ENCODE measurements around the gene ACKR3. TPM values are rescaled to one million over a fixed set of nuclear protein-coding genes. Genes with fewer than 3 reads are reported as not detected.

ACKR3 gene
- total RNA-seq, 1 donor from 2014 or later = 56.6 TPM

GRCh38 chr2:236527159-236527630 is 42.4 kb upstream of the ACKR3 start:
- Mint-ChIP-seq H3K27me3 (ENCODE audit: low read depth) (no peaks in the 10 kb centered on the region), H3K27ac (ENCODE audit: unreplicated experiment) (no peak overlapping the region), H3K36me3 (ENCODE audit: low read depth) (peaks cover 1% of the 10 kb centered on the region), H3K9me3 (ENCODE audit: low read depth) (no peaks in the 10 kb centered on the region), H3K4me1 (ENCODE audit: low read depth) (peaks cover 12% of the 10 kb centered on the region), H3K4me3 (ENCODE audit: unreplicated experiment) (no peak overlapping the region)
- DNase-seq (ENCODE audit: low spot score) = no peak
- no peak for TF ChIP-seq CTCF (IDR thresholded peaks at IDR 0.05)

- peaks cover 1% of the 10 kb centered on the region for H3K36me3 Mint-ChIP-seq (ENCODE audit: low read depth)
- H3K4me1 Mint-ChIP-seq (ENCODE audit: low read depth) = peaks cover 12% of the 10 kb centered on the region
- DNase-seq (ENCODE audit: low spot score) = no peak
- no peak overlapping the region for H3K4me3 Mint-ChIP-seq (ENCODE audit: unreplicated experiment)
- H3K27ac Mint-ChIP-seq (ENCODE audit: unreplicated experiment) = no peak overlapping the region
- H3K27me3 Mint-ChIP-seq (ENCODE audit: low read depth) = no peaks in the 10 kb centered on the region
- H3K9me3 Mint-ChIP-seq (ENCODE audit: low read depth) = no peaks in the 10 kb centered on the region
- TF ChIP-seq CTCF (IDR thresholded peaks at IDR 0.05) = no peak
Observed at GRCh38 chr2:236529606-236530005, 40.0 kb upstream of the ACKR3 start.

GRCh38 chr2:236530512-236530911 is 39.1 kb upstream of the ACKR3 start:
- Mint-ChIP-seq H3K9me3 (ENCODE audit: low read depth) (no peaks in the 10 kb centered on the region), H3K36me3 (ENCODE audit: low read depth) (peaks cover 1% of the 10 kb centered on the region), H3K4me3 (ENCODE audit: unreplicated experiment) (no peak overlapping the region), H3K27me3 (ENCODE audit: low read depth) (no peaks in the 10 kb centered on the region), H3K4me1 (ENCODE audit: low read depth) (peaks cover 22% of the 10 kb centered on the region), H3K27ac (ENCODE audit: unreplicated experiment) (no peak overlapping the region)
- no peak for DNase-seq (ENCODE audit: low spot score)
- no peak for TF ChIP-seq CTCF (IDR thresholded peaks at IDR 0.05)

- peaks cover 1% of the 10 kb centered on the region for H3K36me3 Mint-ChIP-seq (ENCODE audit: low read depth)
Observed at GRCh38 chr2:236531195-236531594, 38.4 kb upstream of the ACKR3 start.

GRCh38 chr2:236531996-236532395 is 37.6 kb upstream of the ACKR3 start:
- H3K4me3 Mint-ChIP-seq (ENCODE audit: unreplicated experiment) = no peak overlapping the region
- H3K27me3 Mint-ChIP-seq (ENCODE audit: low read depth) = no peaks in the 10 kb centered on the region
- no peak overlapping the region for H3K27ac Mint-ChIP-seq (ENCODE audit: unreplicated experiment)
- H3K36me3 Mint-ChIP-seq (ENCODE audit: low read depth) = peaks cover 1% of the 10 kb centered on the region
- TF ChIP-seq CTCF (IDR thresholded peaks at IDR 0.05) = no peak
- no peaks in the 10 kb centered on the region for H3K9me3 Mint-ChIP-seq (ENCODE audit: low read depth)
- H3K4me1 Mint-ChIP-seq (ENCODE audit: low read depth) = peaks cover 24% of the 10 kb centered on the region
- DNase-seq (ENCODE audit: low spot score) = no peak

More at GRCh38 chr2:236531195-236531594, 38.4 kb upstream of the ACKR3 start:
- Mint-ChIP-seq H3K9me3 (ENCODE audit: low read depth) (no peaks in the 10 kb centered on the region), H3K27ac (ENCODE audit: unreplicated experiment) (no peak overlapping the region), H3K4me3 (ENCODE audit: unreplicated experiment) (no peak overlapping the region), H3K27me3 (ENCODE audit: low read depth) (no peaks in the 10 kb centered on the region), H3K4me1 (ENCODE audit: low read depth) (peaks cover 26% of the 10 kb centered on the region)
- TF ChIP-seq CTCF (IDR thresholded peaks at IDR 0.05) = no peak
- DNase-seq (ENCODE audit: low spot score) = no peak

Measured in chondrocyte (in vitro differentiated cells).